Panc1 (cell line): ENCODE results near the gene GAB4. TPM values are rescaled to one million over a fixed set of nuclear protein-coding genes. Genes with fewer than 3 reads are reported as not detected.

Experiments used
- ATAC-seq: fragments of 200-7000 bp; cut with Tn5 transposase; 2 replicates; pipeline ENCODE4 v1.9.1; 2020; ENCODE audit warnings: mild to moderate bottlenecking, moderate library complexity
- Bru-seq: library from RNA; stranded (reverse); fragments of 400-500 nt; gene quantifications from one replicate; lab custom pipeline; 2021; lab: Mats Ljungman, UMichigan
- BruChase-seq, 2 experiments: library from RNA; stranded (reverse); fragments of 400-500 nt; gene quantifications; one replicate each; lab custom pipeline; 2021; lab: Mats Ljungman, UMichigan
- BruUV-seq: library from RNA; stranded (reverse); fragments of 400-500 nt; replicated peaks from 2 replicates; lab custom pipeline; 2021; lab: Mats Ljungman, UMichigan
- CTCF ChIA-PET: fragments of 300-600 bp; sonication (Branson Sonifier 250); formaldehyde crosslinking; loops from one replicate; lab custom pipeline; 2022; ENCODE audit warnings: antibody characterized with exemption; lab: Charles Lee
- POLR2A ChIA-PET: fragments of 300-600 bp; sonication (Branson Sonifier 250); formaldehyde crosslinking; loops from one replicate; lab custom pipeline; 2022; ENCODE audit warnings: antibody characterized with exemption; lab: Charles Lee
- DNase-seq: peaks from one replicate; pipeline ENCODE4 v3.0.0-alpha.2; 2010; ENCODE audit warnings: low read depth, low spot score
- H3K27ac ChIP-seq: 2 replicates; pipeline ENCODE4 v1.5.1; 2011; ENCODE audit warnings: mild to moderate bottlenecking, low read length, inconsistent platforms
- H3K27me3 ChIP-seq: fragments of 200-500 bp; sonication (Bioruptor generic); 2 replicates; pipeline ENCODE4 v1.6.0; 2014; ENCODE audit warnings: low read length, inconsistent platforms; ENCODE audit not compliant: control insufficient read depth, insufficient read depth
- H3K36me3 ChIP-seq: fragments of 200-500 bp; sonication (Bioruptor generic); 2 replicates; pipeline ENCODE4 v1.5.1; 2014; ENCODE audit warnings: inconsistent platforms, mild to moderate bottlenecking, low read length, moderate library complexity; ENCODE audit not compliant: control insufficient read depth, insufficient read depth
- H3K4me1 ChIP-seq: 2 replicates; pipeline ENCODE4 v1.5.1; 2011; ENCODE audit warnings: inconsistent platforms, mild to moderate bottlenecking, low read length, moderate library complexity; ENCODE audit not compliant: control insufficient read depth, insufficient read depth
- H3K4me3 ChIP-seq, 2 experiments: 2 replicates each; pipeline ENCODE4 v1.5.1; 2011 to 2012; ENCODE audit warnings: low read depth in 2 of 2, low read length in 2 of 2, mild to moderate bottlenecking in 2 of 2, inconsistent platforms in 1 of 2, moderate library complexity in 1 of 2
- H3K9me3 ChIP-seq: fragments of 200-500 bp; sonication (Bioruptor generic); 2 replicates; pipeline ENCODE4 v1.5.1; 2014; ENCODE audit warnings: low read depth, mild to moderate bottlenecking, inconsistent platforms, low read length, moderate library complexity; ENCODE audit not compliant: control insufficient read depth, insufficient read depth
- CTCF ChIP-seq: fragments of 450-650 bp; IDR thresholded peaks from 2 replicates; pipeline ENCODE4 v1.5.1; 2017; ENCODE audit warnings: mild to moderate bottlenecking
- POLR2AphosphoS5 ChIP-seq: IDR thresholded peaks from 2 replicates; pipeline ENCODE4 v1.6.1; 2012; ENCODE audit warnings: mild to moderate bottlenecking, low read depth, low read length, moderate library complexity
- REST ChIP-seq, 2 experiments: IDR thresholded peaks; 2 replicates each; pipeline ENCODE4 v1.6.1; 2011 to 2012; ENCODE audit warnings: low read depth in 2 of 2, control low read depth in 1 of 2, low read length in 1 of 2, mild to moderate bottlenecking in 1 of 2, moderate library complexity in 1 of 2; ENCODE audit not compliant: insufficient read depth in 1 of 2
- SIN3A ChIP-seq: IDR thresholded peaks from 2 replicates; pipeline ENCODE4 v1.6.1; 2012; ENCODE audit warnings: low read depth, mild to moderate bottlenecking, low read length, moderate library complexity, borderline replicate concordance; ENCODE audit not compliant: insufficient read depth
- TCF7L2 ChIP-seq: IDR thresholded peaks from 2 replicates; pipeline ENCODE4 v1.6.1; 2011; ENCODE audit warnings: mild to moderate bottlenecking, low read depth, low read length, inconsistent platforms
- in situ Hi-C: cut with HindIII; loops from 2 replicates; pipeline ENCODE4 v1.10.0; 2016; ENCODE audit warnings: low sequenced_read_pairs, low pct_unique_long_range_greater_than_20kb
- intact Hi-C: fragments of 100-400 bp; cut with micrococcal nuclease; formaldehyde crosslinking; loops from one replicate; pipeline ENCODE4 v1.10.0; 2022; ENCODE audit not compliant: unreplicated experiment
- long read RNA-seq: library from polyadenylated mRNA; unstranded; transcript quantifications from one replicate; pipeline ENCODE4 v2.0.0, GENCODE V29; 2021; ENCODE audit not compliant: unreplicated experiment
- polyA plus RNA-seq: library from polyadenylated mRNA; unstranded; fragments of >200 nt; gene quantifications from one replicate; pipeline ENCODE4 v1.2.1, GENCODE V29; 2012; ENCODE audit warnings: missing spikeins; ENCODE audit not compliant: insufficient read length
- total RNA-seq: library from RNA; stranded (reverse); gene quantifications from one replicate; pipeline ENCODE4 v1.2.1, GENCODE V29; 2021; ENCODE audit not compliant: unreplicated experiment

The GAB4 gene
- not detected for total RNA-seq
- not detected for polyA plus RNA-seq
- not detected for Bru-seq, nascent RNA
- not detected for BruChase-seq, experiment 1, labeled RNA remaining after a 2-hour chase
- not detected for BruChase-seq, experiment 2, labeled RNA remaining after a 6-hour chase
- long read RNA-seq = 0 reads

GRCh38 chr22:17007852-17008731, at the start of gene GAB4:
TSS of gene GAB4 (minus strand) at chr22:17008222. CDS start at chr22:17008114, 108 bp downstream.
- BruUV-seq = no TSS peak
- DNase-seq = no peak
- in situ Hi-C loops = no loop called here
- Histone ChIP-seq H3K36me3 (no peaks in the 10 kb centered on the region), H3K27ac (no peak within 1 kb of the TSS), H3K4me1 (no peaks in the 10 kb centered on the region), H3K9me3 (no peaks in the 10 kb centered on the region), H3K27me3 (no peaks in the 10 kb centered on the region), H3K4me3 (no peak within 1 kb of the TSS)
- no peak for ATAC-seq
- TF ChIP-seq REST (IDR thresholded peaks at IDR 0.05; ENCODE audit: insufficient read depth in 1 of 2, low read depth in 2 of 2, low read length in 1 of 2) (no peak), TCF7L2 (no peak), POLR2AphosphoS5 (no peak), SIN3A (no peak), CTCF (no peak)
- CTCF ChIA-PET = no interaction called here
- intact Hi-C loops = no loop called here
- POLR2A ChIA-PET = no interaction called here

GRCh38 chr22:17056807-17057206, 48.8 kb upstream of the GAB4 start:
- intact Hi-C loops = no loop called here
- H3K4me1 ChIP-seq = no peaks in the 10 kb centered on the region
- H3K27me3 ChIP-seq = no peaks in the 10 kb centered on the region
- BruUV-seq = no TSS peak
- ATAC-seq (no peak), DNase-seq (no peak)
- TF ChIP-seq POLR2AphosphoS5 (no peak), TCF7L2 (no peak), CTCF (no peak), SIN3A (no peak)
- no peaks in the 10 kb centered on the region; the same call in 1 of the 2 replicates for H3K36me3 ChIP-seq
- ChIA-PET CTCF (interaction anchor here (0.6 kb wide), 2 partner anchors 76 to 473 kb away, joined by 3 to 8 read pairs; no protein-coding TSS in a partner anchor), POLR2A (no interaction called here)
- H3K27ac ChIP-seq = no peak overlapping the region
- no peaks in the 10 kb centered on the region for H3K9me3 ChIP-seq
- no peak overlapping the region for H3K4me3 ChIP-seq
- in situ Hi-C loops = no loop called here
